HG02678 (cell line): ENCODE data around the gene OR10A2.
"Not testable (repeated sequence)": the region's sequence is repeated elsewhere in the genome, so short reads cannot be mapped to it uniquely, and the experiment has no call there.

Experiments used
- ATAC-seq: cut with Tn5 transposase; IDR thresholded peaks from one replicate; pipeline ENCODE4 v1.9.1; 2021; ENCODE audit warnings: mild to moderate bottlenecking, moderate library complexity; ENCODE audit not compliant: unreplicated experiment

Gene OR10A2

DNA sequence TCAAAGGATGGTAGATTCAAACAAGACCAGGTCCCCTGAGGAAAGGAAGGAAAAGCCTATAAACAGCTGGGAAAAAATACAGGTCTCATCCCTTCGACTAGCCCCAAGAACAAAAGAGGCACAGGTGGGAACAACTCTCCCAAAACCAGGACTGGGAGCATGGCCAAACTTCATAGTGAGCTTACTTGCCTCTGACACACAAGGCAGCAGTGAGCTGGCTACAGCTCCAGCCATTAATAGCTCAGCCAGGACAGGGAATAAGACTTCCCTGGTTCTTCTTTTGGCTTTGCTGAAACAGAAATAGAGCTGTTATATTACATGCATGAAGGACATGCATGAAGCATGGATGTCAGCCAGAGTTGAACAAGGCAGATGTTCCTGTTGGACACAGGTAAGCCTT, at the start of gene OR10A2:
Gene OR10A2 (plus strand): TSS at position 97 of the 400 bp plus-strand sequence. CDS start 6,698 bp downstream, outside the sequence.
- ATAC-seq: no peak

DNA sequence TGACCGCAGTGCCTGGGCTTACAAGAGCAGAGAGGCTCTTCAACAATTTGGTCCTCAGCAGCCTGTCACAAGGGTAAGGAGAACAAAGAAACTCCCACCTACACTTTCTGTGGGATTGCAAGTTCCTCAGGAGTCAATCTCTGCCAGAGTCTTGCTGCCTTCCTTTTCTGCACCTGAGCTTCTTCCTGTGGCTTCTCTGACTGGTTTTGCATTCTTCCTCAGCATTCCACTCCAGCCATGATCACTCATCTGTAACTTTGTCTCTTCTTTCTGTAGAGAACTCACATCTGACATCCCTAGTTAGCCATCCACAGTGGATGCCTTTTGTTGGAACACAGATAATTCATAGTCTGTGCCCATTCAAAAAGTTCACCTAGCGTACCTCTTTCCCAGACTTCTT, 49.2 kb upstream of the OR10A2 start:
- ATAC-seq: no peak

GRCh38 chr11:6817694-6818093, 45.2 kb upstream of the OR10A2 start:
- no peak for ATAC-seq

DNA sequence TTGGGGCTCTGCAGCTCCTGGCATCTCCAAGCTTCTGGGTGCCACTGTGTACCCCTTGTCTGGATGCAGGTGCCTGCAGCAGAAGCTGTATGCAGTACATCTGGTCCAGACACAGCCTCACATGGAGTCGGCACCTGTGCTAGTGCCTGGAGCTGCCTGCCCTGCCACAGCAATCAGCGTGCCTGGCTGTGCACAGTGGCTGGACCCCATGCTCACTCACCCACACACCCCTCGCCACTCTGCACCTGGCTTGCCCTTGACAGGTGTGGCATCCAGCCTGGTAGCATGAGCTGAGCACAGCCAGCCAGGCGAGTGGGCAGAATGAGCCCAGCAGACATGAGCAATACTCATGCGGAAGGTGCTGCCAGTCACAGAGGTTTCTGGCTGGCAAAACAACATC, 43.9 kb upstream of the OR10A2 start:
- no peak for ATAC-seq

- ATAC-seq: no peak
These were observed 38.6 kb upstream of the OR10A2 start for GRCh38 chr11:6824136-6824823.

DNA sequence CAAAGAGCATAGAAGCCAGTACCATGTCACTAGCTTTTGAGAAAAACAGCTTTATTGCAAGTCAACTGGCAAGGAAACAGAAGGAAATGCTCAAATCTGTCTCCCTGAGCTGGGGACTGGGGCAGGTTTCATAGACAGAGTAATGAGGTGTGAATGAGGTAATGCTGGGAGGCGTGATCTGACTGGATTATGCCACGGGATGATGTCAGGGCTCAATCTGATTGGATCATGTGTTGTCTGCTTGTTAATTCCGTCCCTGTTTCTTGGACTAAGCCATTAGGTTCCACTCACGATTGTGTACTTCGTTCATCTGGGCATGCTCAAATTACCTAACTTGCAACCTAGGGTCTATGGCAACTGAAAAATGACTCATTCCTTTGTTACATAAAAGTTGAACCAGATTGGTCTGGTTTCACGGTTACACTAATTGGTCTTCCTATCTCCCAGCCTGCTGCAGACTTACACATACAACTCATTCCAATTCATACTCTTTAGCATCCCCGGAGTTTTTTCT, 37.6 kb upstream of the OR10A2 start:
- ATAC-seq: no peak

- no peak for ATAC-seq
These were observed 34.8 kb upstream of the OR10A2 start for GRCh38 chr11:6828103-6828502.

DNA sequence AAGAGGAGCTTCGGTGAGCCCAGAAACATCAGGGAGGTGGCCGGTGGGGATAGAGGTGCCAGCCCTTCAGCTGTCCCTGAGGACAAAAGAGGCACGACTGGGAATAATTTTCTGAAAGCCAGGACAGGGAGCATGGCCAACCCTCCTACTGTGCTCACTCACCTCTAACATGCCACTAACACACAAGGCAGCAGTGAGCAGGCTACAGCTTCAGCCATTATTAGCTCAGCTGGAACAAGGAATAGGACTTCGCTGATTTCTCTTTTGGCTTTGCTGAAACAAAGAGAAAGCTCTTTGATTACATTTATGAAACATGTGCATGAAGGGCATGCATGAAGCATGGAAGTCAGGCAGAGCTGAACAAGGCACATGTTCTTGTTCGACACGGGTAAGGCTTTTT, 29.5 kb upstream of the OR10A2 start:
- no peak for ATAC-seq

GRCh38 chr11:6834021-6834420, 28.8 kb upstream of the OR10A2 start:
- ATAC-seq: no peak

DNA sequence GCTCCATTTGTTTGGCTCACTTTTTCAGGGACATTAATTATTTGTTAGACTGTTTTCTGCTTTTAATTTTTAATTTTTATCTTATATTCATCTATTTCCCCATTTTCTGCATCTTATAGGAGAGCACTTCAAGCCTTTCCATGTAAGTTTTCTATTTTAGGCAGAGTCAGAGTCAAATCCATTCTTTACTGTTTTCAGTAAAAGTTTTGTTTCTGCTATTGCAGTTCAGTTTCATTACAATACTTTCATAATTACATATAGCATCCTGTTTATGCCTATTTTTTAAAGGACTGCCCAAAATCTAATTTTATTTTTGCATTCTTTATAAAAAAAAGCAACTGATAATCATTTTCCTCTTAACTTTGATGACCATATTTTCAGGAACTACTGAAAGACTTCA, 21.2 kb upstream of the OR10A2 start:
- no peak for ATAC-seq

DNA sequence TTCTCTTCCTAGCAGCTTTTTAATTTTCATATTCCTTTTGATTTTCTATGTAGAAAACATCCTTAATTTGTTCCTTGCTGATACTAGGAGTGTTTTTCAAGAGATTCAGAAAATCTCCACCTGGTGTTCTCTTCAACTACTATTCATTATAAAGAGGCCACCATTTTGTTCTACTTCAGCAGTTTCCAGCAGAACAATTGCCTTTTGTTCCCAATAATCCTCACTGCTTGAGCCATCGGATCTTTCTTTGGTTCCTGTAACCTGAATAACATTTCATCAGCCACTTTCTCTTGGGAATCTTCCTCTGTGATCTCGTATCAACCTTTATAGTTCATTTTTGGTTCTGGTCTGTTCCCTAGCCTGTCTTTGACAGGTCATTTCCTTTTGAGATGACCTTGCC, 19.2 kb upstream of the OR10A2 start:
- no peak for ATAC-seq

DNA sequence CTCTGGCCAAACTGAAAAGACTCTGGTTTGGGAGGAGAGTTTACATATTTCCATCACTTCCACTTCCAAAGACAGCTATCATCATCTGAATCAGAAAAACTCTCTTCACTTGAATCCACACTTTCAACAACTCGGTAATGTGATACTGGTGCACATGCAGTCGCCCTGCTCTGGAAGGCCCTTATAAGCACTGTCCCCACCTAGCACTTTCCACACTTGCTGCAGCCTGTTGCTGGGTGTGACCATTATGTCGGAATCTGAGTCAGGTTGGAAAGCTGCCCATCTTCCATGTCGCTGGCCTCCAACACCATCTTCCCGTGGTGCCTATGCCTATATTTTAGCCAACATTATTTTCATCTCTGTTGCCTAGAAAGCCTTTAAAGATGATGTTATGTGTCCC, 18.5 kb upstream of the OR10A2 start:
- ATAC-seq: no peak

GRCh38 chr11:6845383-6845782, 17.5 kb upstream of the OR10A2 start, which contains the start of gene OR10A5:
Gene OR10A5, plus strand, starts transcription at chr11:6845683. Its CDS starts 0 bp downstream, at chr11:6845683.
- no peak for ATAC-seq

DNA sequence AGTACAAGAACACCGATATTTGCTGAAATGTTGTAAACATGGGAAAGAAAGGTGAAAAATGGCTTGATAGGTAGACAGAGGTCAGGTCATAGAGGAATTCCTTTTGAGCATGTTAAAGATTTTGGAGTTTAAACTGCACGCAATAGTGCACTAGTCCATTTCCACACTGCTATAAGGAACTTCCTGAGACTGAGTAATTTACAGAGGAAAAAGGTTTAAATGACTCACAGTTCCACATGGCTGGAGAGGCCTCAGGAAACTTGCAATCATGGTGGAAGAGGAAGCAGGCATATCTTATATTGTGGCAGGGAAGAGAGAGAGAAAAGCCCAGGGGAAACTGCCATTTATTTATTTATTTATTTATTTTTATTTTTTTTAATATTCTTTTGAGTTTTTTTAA, 12.3 kb upstream of the OR10A2 start:
- ATAC-seq: no peak

GRCh38 chr11:6854801-6855200, 8.1 kb upstream of the OR10A2 start:
- not testable (repeated sequence) for ATAC-seq

DNA sequence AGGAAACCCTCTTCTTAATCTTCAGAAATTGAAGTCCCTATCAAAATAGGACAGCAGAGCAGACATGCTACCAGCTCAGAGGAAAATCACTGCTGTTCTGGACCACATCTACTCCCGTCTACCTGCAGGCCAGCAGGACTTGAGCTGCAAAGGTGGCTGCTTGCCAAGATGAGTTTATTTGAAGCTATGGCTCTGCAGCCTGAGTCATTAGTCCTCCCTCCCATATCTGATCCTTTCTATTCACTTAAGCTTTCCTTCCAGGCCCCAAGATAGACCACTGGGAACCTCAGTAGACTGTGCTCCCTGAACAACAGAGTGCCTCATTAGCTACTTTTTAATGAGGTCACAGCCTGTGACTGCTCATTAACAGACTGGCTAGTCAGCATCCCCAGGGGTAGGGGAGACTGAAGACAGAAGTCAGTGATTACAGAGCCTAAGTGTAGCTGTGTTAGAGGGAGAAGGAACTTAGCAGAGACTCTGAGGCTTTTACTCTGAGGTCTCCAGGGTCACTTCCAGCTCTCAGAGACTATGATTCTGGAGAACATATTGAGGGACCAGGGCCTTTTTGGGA, 6.8 kb upstream of the OR10A2 start:
- ATAC-seq: no peak

GRCh38 chr11:6856871-6857270, 6.0 kb upstream of the OR10A2 start:
- peak; percentile 71 for ATAC-seq

- ATAC-seq: no peak
These were observed 1.6 kb downstream of the OR10A2 start for GRCh38 chr11:6864438-6864837.

- no peak for ATAC-seq
These were observed 8.4 kb downstream of the OR10A2 start for GRCh38 chr11:6871278-6871677.

DNA sequence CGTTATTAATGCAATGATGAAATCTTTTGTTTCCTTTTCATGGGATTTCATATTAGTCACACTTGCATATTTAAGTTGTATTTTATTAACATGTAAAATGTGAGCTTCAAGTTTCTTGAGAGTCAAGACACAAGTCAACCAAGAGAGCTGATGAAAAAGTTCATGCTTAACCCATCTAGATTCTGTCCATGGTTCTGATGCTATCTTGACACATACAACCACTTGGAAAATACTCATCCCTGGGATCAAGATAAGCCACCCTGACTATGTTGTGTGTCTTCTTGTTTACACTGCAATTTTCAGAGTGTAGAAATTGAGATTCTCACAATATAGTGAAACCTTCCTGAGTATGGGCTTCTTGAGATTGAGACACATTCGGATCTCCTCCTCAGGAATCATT, 12.9 kb downstream of the OR10A2 start:
- no peak for ATAC-seq

DNA sequence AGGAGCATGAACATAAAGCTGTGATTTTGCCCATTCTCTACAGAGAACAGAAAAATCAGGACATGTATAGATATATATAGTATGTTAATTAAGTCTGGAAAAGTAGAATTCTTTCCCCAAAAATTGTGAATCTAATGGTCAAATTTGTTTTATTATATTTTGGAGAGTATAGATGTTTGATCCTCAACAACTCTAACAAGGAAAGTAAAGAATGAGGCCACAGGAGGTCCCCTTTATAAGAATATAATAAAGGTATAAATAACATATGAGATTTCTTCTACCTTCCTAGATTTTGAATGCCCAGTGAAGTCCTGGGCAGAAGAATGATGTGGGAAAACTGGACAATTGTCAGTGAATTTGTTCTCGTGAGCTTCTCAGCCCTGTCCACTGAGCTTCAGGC, 13.5 kb downstream of the OR10A2 start, which contains the start of gene OR10A4:
Gene OR10A4 (plus strand): TSS at position 301 of the 400 bp plus-strand sequence. CDS start 23 bp downstream, at position 324.
- ATAC-seq: no peak

- no peak for ATAC-seq
These were observed 14.1 kb downstream of the OR10A2 start for GRCh38 chr11:6876914-6877313.
